Lung (tissue), 12 donors: ENCODE measurements around the gene FAM241B. TPM values are rescaled to one million over a fixed set of nuclear protein-coding genes. Genes with fewer than 3 reads are reported as not detected.

Experiments
- ATAC-seq: fragments of 200-7000 bp; cut with Tn5 transposase; one replicate; pipeline ENCODE4 v1.9.1; 2020; ENCODE audit warnings: moderate number of reproducible peaks; ENCODE audit not compliant: insufficient read depth, low FRiP score
- DNase-seq, 3 donors: peaks; one replicate each; pipeline ENCODE4 v3.0.0-alpha.2; 2013 to 2017
- H3K27ac ChIP-seq, 2 donors: one replicate each; pipeline ENCODE4 v1.5.1; 2013; ENCODE audit warnings: mild to moderate bottlenecking in 2 of 2, moderate library complexity in 2 of 2, control low read depth in 1 of 2, inconsistent platforms in 1 of 2, low read depth in 1 of 2, low read length in 1 of 2
- H3K27me3 ChIP-seq, 3 donors: one replicate each; pipeline ENCODE4 v1.5.1; 2013; ENCODE audit warnings: low read length in 2 of 3; ENCODE audit not compliant: control insufficient read depth in 3 of 3, insufficient read depth in 3 of 3
- H3K36me3 ChIP-seq, 4 donors: one replicate each; pipeline ENCODE4 v1.5.1; 2013; ENCODE audit warnings: low read length in 4 of 4, mild to moderate bottlenecking in 1 of 4, moderate library complexity in 1 of 4; ENCODE audit not compliant: control insufficient read depth in 4 of 4, insufficient read depth in 4 of 4
- H3K4me1 ChIP-seq, 5 donors: one replicate each; pipeline ENCODE4 v1.5.1; 2013; ENCODE audit warnings: low read length in 5 of 5, mild to moderate bottlenecking in 2 of 5, moderate library complexity in 1 of 5; ENCODE audit not compliant: control insufficient read depth in 5 of 5, insufficient read depth in 5 of 5
- H3K4me3 ChIP-seq: one replicate; pipeline ENCODE4 v1.5.1; 2013; ENCODE audit warnings: mild to moderate bottlenecking, control low read depth, moderate library complexity
- H3K9ac ChIP-seq, 2 donors: one replicate each; pipeline ENCODE4 v1.5.1; 2013; ENCODE audit warnings: low read length in 2 of 2, control low read depth in 1 of 2; ENCODE audit not compliant: insufficient read depth in 1 of 2
- H3K9me3 ChIP-seq, 4 donors: one replicate each; pipeline ENCODE4 v1.5.1; 2013; ENCODE audit warnings: low read length in 3 of 4, mild to moderate bottlenecking in 1 of 4, moderate library complexity in 1 of 4; ENCODE audit not compliant: control insufficient read depth in 4 of 4, insufficient read depth in 3 of 4
- WGBS, 2 donors: extraction: QIAGEN DNeasy Blood & Tissue Kit; methylation state at CpG; one replicate each; pipeline ENCODE4 v1.1.7; 2013; 5-methylcytosine and 5-hydroxymethylcytosine counted together
- polyA plus RNA-seq, 2 donors: library from polyadenylated mRNA; stranded (reverse); fragments of 200-250 nt; gene quantifications; one replicate each; pipeline ENCODE4 v1.2.1, GENCODE V29; 2013
- total RNA-seq, 2 donors: library from RNA; depleted of rRNA in 1 of 2; stranded (reverse); fragments of >200 nt in 1 of 2; gene quantifications; one replicate each; pipeline ENCODE4 v1.2.1, GENCODE V29; 2014 to 2021
- TF ChIP-seq, protein P1 (sequence below): IDR thresholded peaks from 2 replicates; pipeline ENCODE4 v1.5.1; 2012; ENCODE audit warnings: mild to moderate bottlenecking; ENCODE audit errors: control extremely low read depth, extremely low read depth
- donor health status: control.
- donor health status: control.
- donor health status: Bipolar disorder and iron deficiency.
- donor health status: healthy.
- donor health status: DM: yes; HTN: yes; CAD: no.

The FAM241B gene
- total and polyA plus RNA-seq, 4 donors: 1.5 to 12.2 (median 8.4) TPM

- no peak for DNase-seq
- TF ChIP-seq, protein P1, sequence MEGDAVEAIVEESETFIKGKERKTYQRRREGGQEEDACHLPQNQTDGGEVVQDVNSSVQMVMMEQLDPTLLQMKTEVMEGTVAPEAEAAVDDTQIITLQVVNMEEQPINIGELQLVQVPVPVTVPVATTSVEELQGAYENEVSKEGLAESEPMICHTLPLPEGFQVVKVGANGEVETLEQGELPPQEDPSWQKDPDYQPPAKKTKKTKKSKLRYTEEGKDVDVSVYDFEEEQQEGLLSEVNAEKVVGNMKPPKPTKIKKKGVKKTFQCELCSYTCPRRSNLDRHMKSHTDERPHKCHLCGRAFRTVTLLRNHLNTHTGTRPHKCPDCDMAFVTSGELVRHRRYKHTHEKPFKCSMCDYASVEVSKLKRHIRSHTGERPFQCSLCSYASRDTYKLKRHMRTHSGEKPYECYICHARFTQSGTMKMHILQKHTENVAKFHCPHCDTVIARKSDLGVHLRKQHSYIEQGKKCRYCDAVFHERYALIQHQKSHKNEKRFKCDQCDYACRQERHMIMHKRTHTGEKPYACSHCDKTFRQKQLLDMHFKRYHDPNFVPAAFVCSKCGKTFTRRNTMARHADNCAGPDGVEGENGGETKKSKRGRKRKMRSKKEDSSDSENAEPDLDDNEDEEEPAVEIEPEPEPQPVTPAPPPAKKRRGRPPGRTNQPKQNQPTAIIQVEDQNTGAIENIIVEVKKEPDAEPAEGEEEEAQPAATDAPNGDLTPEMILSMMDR: no peak
- H3K9ac ChIP-seq: no peak overlapping the region
- H3K4me3 ChIP-seq: no peak overlapping the region
- H3K27ac ChIP-seq: no peak overlapping the region
- peaks cover 0 to 18% (median 0%) of the 10 kb centered on the region in 5 donors for H3K4me1 ChIP-seq
- no peaks in the 10 kb centered on the region for H3K27me3 ChIP-seq
- ATAC-seq: no peak
- no peaks in the 10 kb centered on the region for H3K9me3 ChIP-seq
- 92 to 94% methylated on average over 24 of the region's 24 CpGs for WGBS, 2 donors
- no peaks in the 10 kb centered on the region for H3K36me3 ChIP-seq
Measured at GRCh38 chr10:69645296-69646184, 15.5 kb downstream of the FAM241B start.

DNA sequence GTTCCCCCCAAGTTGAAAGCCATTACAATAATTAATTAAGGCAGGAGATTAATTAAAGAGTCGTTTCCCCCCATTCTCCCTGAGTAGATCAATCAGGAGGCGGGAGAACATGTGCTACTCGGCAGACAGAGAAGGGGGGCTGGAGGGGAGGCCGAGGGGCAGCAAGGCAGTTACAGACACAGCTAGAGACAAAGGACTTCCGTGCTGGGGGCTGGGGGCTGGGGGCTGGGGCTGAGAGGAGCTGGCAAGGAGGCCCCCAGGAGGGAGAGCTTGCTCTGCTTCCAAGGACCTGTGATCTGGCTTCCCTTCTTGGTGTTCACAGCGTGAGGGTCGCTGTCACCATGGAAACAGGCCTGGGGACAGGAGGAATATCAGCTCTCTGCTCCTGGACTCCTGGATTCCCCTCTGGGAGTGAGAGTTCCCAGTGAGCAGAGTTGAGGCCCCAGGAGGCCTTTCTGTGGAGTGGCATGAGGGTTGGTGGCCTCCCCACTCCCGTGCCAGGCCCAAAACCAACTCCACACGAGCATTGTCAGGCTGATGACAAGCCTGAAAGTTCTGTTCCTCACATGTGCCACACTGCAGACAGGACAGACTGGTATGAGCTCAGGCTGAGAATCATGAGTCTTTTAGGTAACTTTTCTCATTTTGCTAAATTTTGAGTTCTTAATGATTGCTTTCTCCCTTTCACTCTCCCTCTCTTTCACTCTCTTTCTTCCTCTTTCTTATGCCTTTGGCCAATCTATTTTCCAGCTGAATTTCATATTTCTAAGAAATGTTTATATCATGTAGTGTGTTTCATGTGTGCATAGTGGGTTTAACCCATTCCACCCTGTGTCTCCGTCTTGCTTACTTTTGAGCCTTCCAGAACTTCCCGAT is 16.4 kb downstream of the FAM241B start:
- Histone ChIP-seq H3K4me3 (no peak overlapping the region), H3K36me3 (no peaks in the 10 kb centered on the region), H3K4me1 (peaks cover 0 to 18% (median 0%) of the 10 kb centered on the region in 5 donors), H3K9ac (no peak overlapping the region), H3K27ac (no peak overlapping the region), H3K27me3 (no peaks in the 10 kb centered on the region), H3K9me3 (no peaks in the 10 kb centered on the region)
- DNase-seq (peak; percentile 37 to 53 (median 50)), ATAC-seq (no peak)
- TF ChIP-seq, protein P1: no peak
- WGBS, 2 donors: 68% methylated on average over 11 of the region's 11 CpGs

DNA sequence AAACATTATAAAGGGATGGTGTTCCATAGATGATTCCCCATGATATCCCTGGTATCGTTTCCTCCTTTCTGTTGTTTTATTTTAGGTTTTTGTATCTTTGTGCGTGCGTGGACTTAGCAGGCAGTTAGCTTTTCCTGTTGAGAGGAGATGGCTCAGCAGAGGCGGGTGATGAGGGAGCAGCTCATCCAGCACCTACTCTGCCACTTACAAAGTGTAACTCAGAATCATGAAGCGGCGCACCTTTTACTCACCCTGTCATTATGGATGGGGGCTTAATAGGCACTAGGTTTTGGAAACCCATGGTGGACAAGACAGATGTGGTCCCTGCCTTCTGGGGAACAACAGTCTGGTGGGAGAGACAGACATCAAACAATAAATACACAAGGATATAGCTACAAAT is 17.1 kb downstream of the FAM241B start:
- no peak for DNase-seq
- WGBS, 2 donors: 87 to 89% methylated on average over 6 of the region's 6 CpGs
- H3K4me1 ChIP-seq: peaks cover 0 to 18% (median 0%) of the 10 kb centered on the region in 5 donors

More for the DNA sequence above, 17.1 kb downstream of the FAM241B start:
- no peak overlapping the region for H3K27ac ChIP-seq
- no peaks in the 10 kb centered on the region for H3K36me3 ChIP-seq
- no peak overlapping the region for H3K4me3 ChIP-seq
- H3K9me3 ChIP-seq: no peaks in the 10 kb centered on the region
- H3K9ac ChIP-seq: no peak overlapping the region
- no peak for ATAC-seq
- TF ChIP-seq, protein P1: no peak
- no peaks in the 10 kb centered on the region for H3K27me3 ChIP-seq
